Raji (cell line): ENCODE data around the gene HS2ST1.

ENCODE experiments used
- POLR2A ChIP-seq: IDR thresholded peaks from 2 replicates; pipeline ENCODE4 v1.6.1; 2011; ENCODE audit warnings: low read depth, low read length, control low read depth; ENCODE audit not compliant: insufficient read depth

The HS2ST1 gene

GRCh38 chr1:86988835-86989234 lies 74.4 kb downstream of the HS2ST1 start:
- no peak for TF ChIP-seq POLR2A

- no peak for TF ChIP-seq POLR2A
These were observed 76.4 kb downstream of the HS2ST1 start for GRCh38 chr1:86990826-86991225.

DNA sequence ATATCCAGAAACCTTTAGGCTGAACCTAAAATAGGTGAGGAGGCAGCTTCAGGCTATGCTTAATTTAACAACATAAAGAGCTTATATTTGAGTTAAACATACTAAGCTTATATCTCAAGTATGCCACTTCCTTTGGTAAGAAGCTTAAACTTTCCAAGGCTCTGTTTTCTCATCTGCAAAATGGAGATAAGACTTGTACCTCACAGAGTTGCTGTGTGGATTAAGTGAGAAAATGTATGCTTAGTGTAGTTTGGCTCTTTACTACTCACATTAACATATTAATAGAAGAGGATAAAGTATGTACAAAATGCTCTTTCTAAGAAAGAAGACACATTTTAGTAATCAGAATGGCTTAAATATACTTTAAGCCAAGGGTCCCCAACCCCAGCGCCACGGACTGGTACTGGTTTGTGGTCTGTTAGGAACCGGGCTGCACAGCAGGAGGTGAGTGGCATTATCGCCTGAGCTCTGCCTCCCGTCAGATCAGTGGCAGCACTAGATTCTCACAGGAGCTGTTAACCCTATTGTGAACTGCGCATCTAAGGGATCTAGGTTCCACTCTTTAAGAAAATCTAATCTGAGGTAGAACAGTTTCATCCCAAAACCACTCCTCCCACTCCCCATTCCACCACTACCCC lies 77.2 kb downstream of the HS2ST1 start:
- TF ChIP-seq POLR2A: no peak

- no peak for TF ChIP-seq POLR2A
These were observed 78.4 kb downstream of the HS2ST1 start for GRCh38 chr1:86992861-86993260.

- TF ChIP-seq POLR2A: no peak
These were observed 79.0 kb downstream of the HS2ST1 start for GRCh38 chr1:86993269-86993985.

DNA sequence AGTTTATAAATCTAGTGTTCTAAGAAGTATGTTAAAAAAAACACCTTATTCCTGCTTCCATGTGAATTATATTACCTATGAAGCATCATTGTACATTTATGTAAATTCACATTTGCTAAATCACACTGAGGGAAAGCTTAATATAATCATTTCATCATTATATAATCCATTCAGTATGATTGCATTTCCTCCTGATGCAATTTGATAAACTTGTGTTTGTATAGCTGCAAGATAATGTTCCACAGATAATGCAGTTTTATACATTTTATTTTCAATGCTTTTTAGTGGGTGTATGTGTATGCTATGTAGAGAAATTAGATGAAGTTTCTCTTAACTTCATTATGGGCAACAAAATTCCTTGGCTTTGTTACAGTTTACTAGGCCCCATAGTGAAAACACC lies 79.6 kb downstream of the HS2ST1 start:
- TF ChIP-seq POLR2A: no peak

- no peak for TF ChIP-seq POLR2A
These were observed 83.1 kb downstream of the HS2ST1 start for GRCh38 chr1:86997538-86997937.

- TF ChIP-seq POLR2A: no peak
These were observed 83.8 kb downstream of the HS2ST1 start for GRCh38 chr1:86998280-86998679.

GRCh38 chr1:86998727-86999126 lies 84.3 kb downstream of the HS2ST1 start:
- TF ChIP-seq POLR2A: no peak

- no peak for TF ChIP-seq POLR2A
These were observed 86.0 kb downstream of the HS2ST1 start for GRCh38 chr1:87000460-87000859.

DNA sequence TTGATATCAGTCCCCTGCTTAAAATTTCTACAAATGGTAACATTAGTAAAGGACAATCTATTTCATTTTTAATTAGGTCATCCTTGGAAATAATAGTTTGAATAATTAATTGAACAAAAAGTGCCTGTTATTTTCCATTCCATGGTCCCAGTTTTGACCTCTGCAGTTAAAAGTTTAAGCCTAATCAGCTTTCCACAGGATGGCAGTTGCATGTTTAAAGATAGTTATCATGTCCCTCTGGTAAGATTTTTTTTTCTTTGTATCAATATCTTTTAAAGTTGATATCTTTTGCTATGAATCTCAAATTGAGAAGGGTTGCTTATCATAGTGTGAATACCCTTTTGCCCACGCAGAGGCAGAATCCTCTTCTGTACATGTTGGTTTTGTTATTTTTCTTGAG lies 90.4 kb downstream of the HS2ST1 start:
- no peak for TF ChIP-seq POLR2A

- no peak for TF ChIP-seq POLR2A
These were observed 92.9 kb downstream of the HS2ST1 start for GRCh38 chr1:87007323-87007722.

- TF ChIP-seq POLR2A: no peak
These were observed 103.7 kb downstream of the HS2ST1 start for GRCh38 chr1:87017998-87018672.

DNA sequence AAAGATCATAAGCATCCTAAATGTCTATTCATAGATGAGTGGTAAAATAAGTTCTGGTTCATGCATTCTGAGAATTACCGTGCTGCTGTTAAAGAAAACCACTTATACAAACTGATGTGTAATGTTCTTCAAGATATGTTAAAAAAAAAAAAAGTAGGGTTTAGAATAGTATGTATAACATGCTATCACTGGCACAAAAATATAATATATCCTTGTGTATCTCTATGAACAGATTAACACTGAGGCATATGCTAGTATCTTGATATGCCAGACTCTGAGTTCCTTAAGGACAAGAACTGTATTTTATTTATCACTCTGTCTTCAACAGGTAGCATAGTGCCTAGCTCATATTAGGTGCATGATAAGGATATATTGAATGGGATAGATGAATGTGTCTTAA lies 108.9 kb downstream of the HS2ST1 start:
- TF ChIP-seq POLR2A: no peak

DNA sequence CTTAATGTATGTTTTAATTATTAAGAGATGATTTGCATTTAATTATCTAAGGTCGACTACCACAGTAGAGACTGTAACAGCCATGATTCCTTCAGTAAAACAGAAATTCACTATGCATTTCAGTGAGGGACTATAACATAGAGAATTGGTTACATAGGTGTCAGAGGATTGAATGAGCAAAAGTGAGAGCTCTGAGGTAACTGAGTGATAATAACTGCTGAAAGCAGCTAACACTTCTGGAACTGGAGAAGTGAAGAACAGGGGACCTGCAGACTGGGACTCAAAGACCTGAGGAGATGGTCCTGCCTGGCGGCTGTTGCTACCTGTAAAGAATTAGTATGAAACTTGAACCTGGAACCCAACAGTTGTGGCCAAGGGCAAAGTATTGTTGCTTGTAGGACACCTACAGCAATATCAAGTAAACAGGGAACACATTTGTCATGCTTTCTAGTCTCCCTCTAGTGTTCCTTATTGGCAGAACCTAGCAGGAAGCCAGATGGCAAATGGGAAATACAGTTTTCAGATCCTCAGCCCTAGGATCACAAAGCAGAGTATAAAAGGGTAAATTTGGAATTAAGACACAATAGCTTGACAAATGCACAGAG lies 110.6 kb downstream of the HS2ST1 start:
- no peak for TF ChIP-seq POLR2A

DNA sequence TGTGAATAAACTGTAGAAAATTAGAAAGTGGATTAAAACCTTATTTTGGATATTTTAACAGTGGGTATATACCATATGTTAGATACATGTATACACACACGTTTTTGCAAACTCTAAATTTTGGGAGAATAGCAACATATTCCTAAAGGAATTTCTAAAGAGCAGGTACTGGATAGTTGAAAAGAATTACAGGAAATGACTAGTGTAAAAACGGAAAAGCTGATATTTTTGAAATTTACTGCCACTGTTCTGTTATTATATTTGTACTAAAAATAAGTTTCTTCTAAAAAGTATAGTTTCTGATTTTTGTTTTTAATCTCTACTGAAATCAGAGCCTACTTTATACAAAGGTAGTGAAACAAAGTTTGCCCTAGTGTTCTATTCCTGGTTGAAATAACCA lies 114.1 kb downstream of the HS2ST1 start:
- no peak for TF ChIP-seq POLR2A
